Fibroblast of villous mesenchyme (primary cell): ENCODE measurements around the gene TNS1. TPM values are rescaled to one million over a fixed set of nuclear protein-coding genes. Genes with fewer than 3 reads are reported as not detected.
"Not testable (repeated sequence)": the region's sequence is repeated elsewhere in the genome, so short reads cannot be mapped to it uniquely, and the experiment has no call there.

ENCODE experiments used
- DNase-seq: peaks from one replicate; pipeline ENCODE4 v3.0.0-alpha.2; 2010; ENCODE audit warnings: low read depth
- H3K4me3 ChIP-seq: 2 replicates; pipeline ENCODE4 v1.5.1; 2011; ENCODE audit warnings: low read depth, mild to moderate bottlenecking, low read length
- total RNA-seq: library from RNA; depleted of rRNA; stranded (reverse); fragments of >200 nt; gene quantifications from 2 replicates; pipeline ENCODE4 v1.2.3, GENCODE V29; 2012
- TF ChIP-seq, protein P1 (sequence below): IDR thresholded peaks from 2 replicates; pipeline ENCODE4 v1.5.1; 2012; ENCODE audit warnings: low read depth, mild to moderate bottlenecking, low read length; ENCODE audit not compliant: insufficient read depth

Gene TNS1
- 127 and 147 TPM in 2 replicates for total RNA-seq

DNA sequence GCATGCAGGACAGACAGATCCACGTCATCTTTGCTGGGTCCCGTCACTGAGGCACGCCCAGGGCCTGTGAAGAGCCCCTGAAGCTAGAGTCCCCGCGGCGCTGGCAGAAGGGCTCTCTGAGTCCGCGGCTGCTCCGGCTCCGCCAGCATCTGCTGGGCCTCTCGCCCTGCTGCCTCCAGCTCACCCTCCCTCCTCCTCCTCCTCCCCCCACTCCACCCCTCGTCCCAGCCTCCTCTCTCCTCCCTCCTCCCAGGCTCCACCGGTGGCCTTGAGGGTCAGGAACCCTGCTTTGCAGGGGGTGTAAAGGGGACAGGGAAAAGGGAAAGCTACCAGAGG lies at the start of gene TNS1:
TSS of gene TNS1 (minus strand) at position 151 of the 336 bp plus-strand sequence. CDS start at position 28, 123 bp downstream.
- TF ChIP-seq, protein P1, sequence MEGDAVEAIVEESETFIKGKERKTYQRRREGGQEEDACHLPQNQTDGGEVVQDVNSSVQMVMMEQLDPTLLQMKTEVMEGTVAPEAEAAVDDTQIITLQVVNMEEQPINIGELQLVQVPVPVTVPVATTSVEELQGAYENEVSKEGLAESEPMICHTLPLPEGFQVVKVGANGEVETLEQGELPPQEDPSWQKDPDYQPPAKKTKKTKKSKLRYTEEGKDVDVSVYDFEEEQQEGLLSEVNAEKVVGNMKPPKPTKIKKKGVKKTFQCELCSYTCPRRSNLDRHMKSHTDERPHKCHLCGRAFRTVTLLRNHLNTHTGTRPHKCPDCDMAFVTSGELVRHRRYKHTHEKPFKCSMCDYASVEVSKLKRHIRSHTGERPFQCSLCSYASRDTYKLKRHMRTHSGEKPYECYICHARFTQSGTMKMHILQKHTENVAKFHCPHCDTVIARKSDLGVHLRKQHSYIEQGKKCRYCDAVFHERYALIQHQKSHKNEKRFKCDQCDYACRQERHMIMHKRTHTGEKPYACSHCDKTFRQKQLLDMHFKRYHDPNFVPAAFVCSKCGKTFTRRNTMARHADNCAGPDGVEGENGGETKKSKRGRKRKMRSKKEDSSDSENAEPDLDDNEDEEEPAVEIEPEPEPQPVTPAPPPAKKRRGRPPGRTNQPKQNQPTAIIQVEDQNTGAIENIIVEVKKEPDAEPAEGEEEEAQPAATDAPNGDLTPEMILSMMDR = no peak
- H3K4me3 ChIP-seq = peak within 1 kb of the TSS; percentile 55
- peak; percentile 55 for DNase-seq

DNA sequence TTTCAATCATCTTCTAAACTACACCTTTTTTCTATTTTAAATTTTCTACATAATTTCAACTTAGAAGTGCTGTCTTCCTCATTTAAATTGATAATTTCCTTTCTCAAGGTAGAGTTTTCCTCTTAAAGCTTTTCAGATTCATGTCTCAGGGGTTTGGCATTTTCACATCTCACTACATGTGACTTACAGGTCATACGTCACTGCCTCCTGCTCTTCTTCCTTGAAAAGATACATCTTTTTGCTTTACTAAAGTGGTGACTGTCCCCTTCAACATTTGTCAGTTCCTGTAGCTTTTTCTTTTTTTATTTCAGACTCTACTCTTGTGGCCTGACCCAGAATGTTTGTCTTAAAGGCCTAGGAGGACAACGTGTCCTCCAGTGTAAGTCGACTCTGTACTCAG lies 49.1 kb upstream of the TNS1 start:
- no peak overlapping the region for H3K4me3 ChIP-seq
- TF ChIP-seq, protein P1 = no peak
- DNase-seq = no peak

DNA sequence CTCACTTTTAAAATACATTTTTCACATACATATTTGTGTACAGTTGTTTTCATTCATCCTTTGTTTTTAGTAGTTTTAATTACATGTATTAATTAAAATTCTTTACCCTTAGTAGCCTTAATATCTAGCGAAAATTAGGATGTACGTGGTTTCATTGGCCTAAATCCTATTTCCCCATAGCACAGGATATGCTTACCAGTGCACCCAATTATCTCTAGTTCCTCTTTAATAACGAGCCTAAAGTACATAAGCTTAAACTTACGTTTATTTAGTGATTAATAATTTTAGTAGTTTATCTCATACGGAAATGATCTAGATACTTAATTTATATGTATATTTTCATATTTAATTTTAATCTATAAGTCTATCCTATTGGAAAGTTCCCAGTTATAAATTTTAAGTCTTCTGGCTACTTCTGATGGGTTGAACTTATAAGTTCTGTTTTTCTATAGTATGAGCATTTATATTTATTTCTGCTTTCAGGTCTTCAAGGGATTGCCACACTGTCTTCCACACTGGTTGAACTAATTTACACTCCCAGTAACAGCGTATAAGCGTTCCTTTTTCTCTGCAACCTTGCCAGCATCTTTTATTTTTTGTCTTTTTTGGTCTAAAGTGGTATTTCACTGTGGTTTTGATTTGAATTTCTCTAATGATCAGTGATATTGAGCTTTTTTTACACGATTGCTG lies 44.9 kb upstream of the TNS1 start:
- no peak overlapping the region for H3K4me3 ChIP-seq
- no peak for DNase-seq
- TF ChIP-seq, protein P1 = no peak

DNA sequence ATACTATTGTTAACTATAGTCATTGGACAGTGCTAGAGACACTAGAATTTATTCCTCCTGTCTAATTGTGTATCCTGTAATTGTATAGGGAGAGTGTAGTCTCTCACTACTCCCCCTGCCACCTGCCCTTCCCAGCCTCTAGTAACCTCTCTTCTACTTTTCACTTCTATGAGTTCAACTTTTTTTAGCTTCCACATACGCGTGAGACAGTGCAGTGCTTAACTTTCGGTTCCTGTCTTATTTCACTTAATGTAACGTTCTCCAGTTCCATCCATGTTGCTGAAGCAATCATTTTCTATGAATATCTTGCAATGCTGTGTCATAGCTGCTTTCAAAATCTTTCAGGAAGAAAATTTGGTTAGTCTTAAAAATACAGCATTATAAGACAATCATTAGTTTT lies 43.4 kb upstream of the TNS1 start:
- no peak overlapping the region for H3K4me3 ChIP-seq
- TF ChIP-seq, protein P1 = no peak
- DNase-seq = peak; percentile 18

DNA sequence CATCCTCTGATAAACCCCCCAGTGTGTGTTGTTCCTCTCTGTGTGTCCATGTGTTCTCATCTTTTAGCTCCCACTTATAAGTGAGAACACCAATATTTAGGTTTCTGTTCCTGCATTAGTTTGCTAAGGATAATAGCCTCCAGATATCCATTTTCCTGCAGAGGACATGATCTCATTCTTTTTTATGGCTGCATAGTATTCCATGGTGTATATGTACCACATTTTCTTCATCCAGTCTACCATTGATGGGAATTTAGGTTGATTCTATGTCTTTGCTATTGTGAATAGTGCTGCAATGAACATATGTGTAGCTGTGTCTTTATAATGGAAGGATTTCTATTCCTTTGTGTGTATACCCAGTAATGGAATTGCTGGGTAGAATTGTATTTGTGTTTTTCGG lies 41.8 kb upstream of the TNS1 start:
- not testable (repeated sequence) for H3K4me3 ChIP-seq, DNase-seq

DNA sequence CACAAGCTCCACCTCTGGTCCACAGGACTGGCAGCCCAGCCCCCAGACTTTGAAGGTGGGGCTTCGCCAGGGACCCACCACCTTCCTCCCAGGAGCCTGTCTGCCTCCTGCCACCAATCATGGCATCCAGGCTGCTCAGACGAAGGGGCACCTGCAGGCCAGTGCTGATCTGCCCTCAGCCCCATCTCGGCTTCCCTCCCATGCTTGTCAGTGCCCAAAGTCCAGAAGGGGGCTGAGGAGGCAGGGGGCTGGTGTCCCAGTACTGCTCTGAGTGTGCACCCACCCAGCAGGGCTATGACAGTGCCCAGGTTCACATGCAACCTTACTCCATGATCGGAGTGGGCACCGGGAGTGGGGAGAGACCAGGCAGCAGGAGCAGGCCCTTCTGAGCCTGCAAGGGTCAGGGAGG lies 40.9 kb upstream of the TNS1 start:
- TF ChIP-seq, protein P1 = no peak
- DNase-seq = no peak
- no peak overlapping the region for H3K4me3 ChIP-seq

DNA sequence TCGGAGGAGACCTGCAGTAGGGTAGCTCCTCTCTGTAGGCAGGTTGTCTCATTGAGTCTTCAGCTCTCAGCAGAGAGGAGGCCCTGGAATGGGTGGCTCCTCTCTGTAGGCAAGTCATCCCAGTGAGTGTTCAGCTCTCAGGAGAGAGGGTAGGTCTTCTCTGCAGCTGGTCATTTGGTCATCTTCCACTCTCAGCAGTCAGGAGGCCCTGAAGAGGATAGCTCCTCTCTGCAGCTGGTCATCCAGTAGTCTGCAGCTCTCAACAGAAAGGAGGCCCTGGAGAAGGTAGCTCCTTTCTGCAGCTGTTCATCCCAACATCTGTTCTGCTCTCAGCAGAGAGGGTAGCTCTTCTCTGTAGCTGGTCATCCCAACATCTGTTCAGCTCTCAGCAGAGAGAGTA lies 40.3 kb upstream of the TNS1 start:
- H3K4me3 ChIP-seq = no peak overlapping the region
- DNase-seq = no peak
- TF ChIP-seq, protein P1 = no peak
